ENCODE data around the gene FAM9A. TPM values are rescaled to one million over a fixed set of nuclear protein-coding genes. Genes with fewer than 3 reads are reported as not detected.

The FAM9A gene
- total and polyA plus RNA-seq, 2 donors (not counting 1 experiment from before 2014, with no cell fraction given), result not detected

- Histone ChIP-seq H3K9ac (ENCODE audit: low read length) (no peak overlapping the region), H3K36me3 (replicated peaks in 1 of 2; ENCODE audit: control extremely low read depth in 1 of 2, control insufficient read depth in 1 of 2, extremely low read depth in 1 of 2, insufficient read depth in 2 of 2, low read length in 1 of 2) (no peaks in the 10 kb centered on the region), H3K27ac (ENCODE audit: low read length in 2 of 2) (no peak overlapping the region), H3K4me2 (replicated peaks; ENCODE audit: low read depth, low read length, poor library complexity, severe bottlenecking) (no peak overlapping the region), H3K4me1 (ENCODE audit: control insufficient read depth in 2 of 2, insufficient read depth in 2 of 2, low read length in 2 of 2) (no peaks in the 10 kb centered on the region), H3K9me3 (ENCODE audit: control extremely low read depth in 1 of 3, control insufficient read depth in 2 of 3, insufficient read depth in 1 of 3, low read length in 2 of 3) (no peaks in the 10 kb centered on the region), H3K79me2 (ENCODE audit: control insufficient read depth, insufficient read depth, low read length) (no peaks in the 10 kb centered on the region), H3K4me3 (ENCODE audit: control extremely low read depth in 1 of 5, extremely low read depth in 1 of 5, insufficient read depth in 1 of 5, low read depth in 2 of 5, low read length in 4 of 5) (no peak overlapping the region), H3K27me3 (replicated peaks in 1 of 4; ENCODE audit: control extremely low read depth in 1 of 4, control insufficient read depth in 3 of 4, insufficient read depth in 4 of 4, low read length in 3 of 4) (no peaks in the 10 kb centered on the region), H4K20me1 (ENCODE audit: control insufficient read depth, insufficient read depth, low read length, poor library complexity, severe bottlenecking) (no peaks in the 10 kb centered on the region), H2AFZ (ENCODE audit: insufficient read depth, low read depth, low read length, poor library complexity, severe bottlenecking) (no peak overlapping the region)
- CTCF ChIA-PET, result no interaction called here
- ATAC-seq (ENCODE audit: low read depth) (no peak), DNase-seq (no peak)
- H3K4me1 Mint-ChIP-seq, result no peaks in the 10 kb centered on the region
- H3K27me3 Mint-ChIP-seq, result peaks cover 11% of the 10 kb centered on the region
- TF ChIP-seq EZH2 (IDR thresholded peaks at IDR 0.05; ENCODE audit: borderline replicate concordance, insufficient read depth, low read depth, low read length, poor library complexity, severe bottlenecking) (no peak), CTCF (IDR thresholded peaks at IDR 0.05) (no peak)
- WGBS (ENCODE audit: insufficient coverage), result no CpG with 5 or more reads among the region's 2 CpGs
- H3K4me3 Mint-ChIP-seq, result no peak overlapping the region
- no peak overlapping the region for H3K27ac Mint-ChIP-seq
- intact Hi-C loops (cut with micrococcal nuclease), result loop anchor here (10.0 kb wide), 1 partner anchor 818 kb away; no protein-coding TSS in a partner anchor
- POLR2A ChIA-PET, result no interaction called here
- no peaks in the 10 kb centered on the region for H3K9me3 Mint-ChIP-seq (ENCODE audit: insufficient read depth)
Measured at GRCh38 chrX:8813036-8813435, 11.9 kb upstream of the FAM9A start.

- Mint-ChIP-seq H3K27ac (no peak overlapping the region), H3K4me3 (no peak overlapping the region), H3K9me3 (ENCODE audit: insufficient read depth) (no peaks in the 10 kb centered on the region), H3K27me3 (peaks cover 15% of the 10 kb centered on the region), H3K4me1 (no peaks in the 10 kb centered on the region)
- no peak overlapping the region for H3K4me3 ChIP-seq (ENCODE audit: control extremely low read depth in 1 of 5, extremely low read depth in 1 of 5, insufficient read depth in 1 of 5, low read depth in 2 of 5, low read length in 4 of 5)
- no peak overlapping the region for H3K27ac ChIP-seq (ENCODE audit: low read length in 2 of 2)
- no CpG with 5 or more reads among the region's 3 CpGs for WGBS (ENCODE audit: insufficient coverage)
- H3K79me2 ChIP-seq (ENCODE audit: control insufficient read depth, insufficient read depth, low read length), result no peaks in the 10 kb centered on the region
- ChIA-PET CTCF (interaction anchor here (0.7 kb wide), 1 partner anchor 835 kb away, joined by 4 read pairs; no protein-coding TSS in a partner anchor), POLR2A (no interaction called here)
- no peak overlapping the region for H3K4me2 ChIP-seq (replicated peaks; ENCODE audit: low read depth, low read length, poor library complexity, severe bottlenecking)
- H4K20me1 ChIP-seq (ENCODE audit: control insufficient read depth, insufficient read depth, low read length, poor library complexity, severe bottlenecking), result no peaks in the 10 kb centered on the region
- intact Hi-C loops (cut with micrococcal nuclease), result loop anchor here (10.0 kb wide), 1 partner anchor 817 kb away; no protein-coding TSS in a partner anchor
- H3K9ac ChIP-seq (ENCODE audit: low read length), result no peak overlapping the region
- no peak overlapping the region for H2AFZ ChIP-seq (ENCODE audit: insufficient read depth, low read depth, low read length, poor library complexity, severe bottlenecking)
- no peaks in the 10 kb centered on the region for H3K9me3 ChIP-seq (ENCODE audit: control extremely low read depth in 1 of 3, control insufficient read depth in 2 of 3, insufficient read depth in 1 of 3, low read length in 2 of 3)
- no peak for DNase-seq
- no peaks in the 10 kb centered on the region for H3K27me3 ChIP-seq (replicated peaks in 1 of 4; ENCODE audit: control extremely low read depth in 1 of 4, control insufficient read depth in 3 of 4, insufficient read depth in 4 of 4, low read length in 3 of 4)
- H3K36me3 ChIP-seq (replicated peaks in 1 of 2; ENCODE audit: control extremely low read depth in 1 of 2, control insufficient read depth in 1 of 2, extremely low read depth in 1 of 2, insufficient read depth in 2 of 2, low read length in 1 of 2), result no peaks in the 10 kb centered on the region
- no peak for TF ChIP-seq EZH2 (IDR thresholded peaks at IDR 0.05; ENCODE audit: borderline replicate concordance, insufficient read depth, low read depth, low read length, poor library complexity, severe bottlenecking)
- no peak for TF ChIP-seq CTCF (IDR thresholded peaks at IDR 0.05)
- no peaks in the 10 kb centered on the region for H3K4me1 ChIP-seq (ENCODE audit: control insufficient read depth in 2 of 2, insufficient read depth in 2 of 2, low read length in 2 of 2)
- no peak for ATAC-seq (ENCODE audit: low read depth)
Measured at GRCh38 chrX:8811611-8812010, 10.4 kb upstream of the FAM9A start.
